IPS DF 19.7 (cell line): ENCODE data around the gene RBM10.

ENCODE experiments used
- DNase-seq: peaks from one replicate; pipeline ENCODE4 v3.0.0-alpha.2; 2013; ENCODE audit warnings: low read depth, low spot score

Gene RBM10

DNA sequence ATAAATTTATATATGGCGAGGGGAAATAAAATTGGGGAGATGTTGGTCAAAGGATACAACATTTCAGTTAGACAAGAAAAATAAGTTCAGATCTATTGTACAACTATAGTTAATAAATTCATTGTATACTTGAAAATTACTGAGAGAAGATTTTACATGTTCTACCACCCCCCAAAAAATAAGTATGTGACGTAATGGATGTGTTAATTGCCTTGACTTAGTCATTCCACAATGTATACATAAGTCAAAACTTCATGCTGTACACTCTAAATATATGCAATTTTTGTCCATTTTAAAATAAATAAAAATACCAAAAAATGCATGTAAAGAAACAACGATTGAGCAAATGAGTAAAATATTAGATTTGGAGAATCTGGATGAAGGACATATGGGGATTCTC, 89.6 kb downstream of the RBM10 start:
- no peak for DNase-seq

DNA sequence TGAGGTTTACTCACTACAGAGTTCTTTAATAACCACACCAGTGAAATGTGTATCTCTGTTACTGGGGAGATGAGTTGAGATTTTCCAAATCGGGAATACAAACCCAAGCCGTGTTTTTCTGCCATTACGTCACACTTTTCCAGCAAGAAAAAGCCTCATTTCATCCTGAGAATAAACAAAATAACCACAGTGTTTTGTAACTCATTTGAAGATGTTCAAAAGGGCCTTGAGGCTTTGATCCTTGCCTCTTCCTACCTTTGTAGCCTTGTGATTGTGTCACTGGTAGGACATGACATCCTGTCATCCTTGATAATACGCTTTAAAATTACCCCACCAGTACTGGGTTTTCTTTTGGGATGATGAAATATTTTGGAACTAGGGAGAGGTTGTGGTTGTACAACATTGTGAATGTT, 90.7 kb downstream of the RBM10 start:
- no peak for DNase-seq
